NCI-H345 treated with DMSO at 0.1 percent for 48 hours (cell line): Measurements from ENCODE around the gene AQP6.

Source experiments
- DNase-seq: peaks from one replicate; lab custom pipeline; 2025; ENCODE audit not compliant: unreplicated experiment; lab: John Stamatoyannopoulos, UW

Gene AQP6

DNA sequence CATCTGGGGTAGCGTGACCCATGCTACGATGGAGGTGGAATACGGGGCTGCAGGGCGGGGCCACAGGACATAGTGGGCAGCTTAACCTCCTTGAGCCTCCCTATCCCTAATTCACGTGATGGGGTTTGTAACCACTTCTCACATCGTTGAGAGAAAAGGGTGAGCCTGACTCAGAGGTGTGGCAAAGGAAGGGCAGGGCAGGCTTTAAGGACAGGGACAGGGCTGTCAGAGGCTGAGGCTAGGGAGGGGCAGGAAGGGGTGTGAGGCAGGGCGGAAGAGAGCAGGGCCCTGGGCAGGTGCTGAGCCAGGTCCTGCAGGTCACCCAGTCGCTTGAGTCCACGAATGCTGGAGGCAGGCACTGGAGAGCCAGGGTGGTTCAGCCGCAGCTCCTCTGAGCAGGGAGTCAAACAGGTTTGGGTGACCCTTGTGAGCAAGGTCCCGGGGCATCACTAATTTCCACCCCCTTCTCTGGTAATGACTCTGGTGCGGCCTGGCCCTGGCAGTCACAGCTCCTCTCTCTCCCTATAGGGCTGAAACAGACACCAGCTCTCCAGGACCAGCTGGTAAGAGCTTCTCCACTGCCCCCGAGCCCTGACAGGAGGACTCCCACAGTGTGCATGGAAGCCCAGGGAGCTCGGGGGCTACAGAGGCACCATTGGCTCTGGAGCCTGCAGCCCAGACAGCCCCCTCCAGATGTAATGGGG lies 29.7 kb upstream of the AQP6 start:
- DNase-seq = no peak

- no peak for DNase-seq
These were observed 29.2 kb upstream of the AQP6 start for GRCh38 chr12:49943625-49943960.

GRCh38 chr12:49944046-49944445 lies 28.7 kb upstream of the AQP6 start:
- DNase-seq = no peak

DNA sequence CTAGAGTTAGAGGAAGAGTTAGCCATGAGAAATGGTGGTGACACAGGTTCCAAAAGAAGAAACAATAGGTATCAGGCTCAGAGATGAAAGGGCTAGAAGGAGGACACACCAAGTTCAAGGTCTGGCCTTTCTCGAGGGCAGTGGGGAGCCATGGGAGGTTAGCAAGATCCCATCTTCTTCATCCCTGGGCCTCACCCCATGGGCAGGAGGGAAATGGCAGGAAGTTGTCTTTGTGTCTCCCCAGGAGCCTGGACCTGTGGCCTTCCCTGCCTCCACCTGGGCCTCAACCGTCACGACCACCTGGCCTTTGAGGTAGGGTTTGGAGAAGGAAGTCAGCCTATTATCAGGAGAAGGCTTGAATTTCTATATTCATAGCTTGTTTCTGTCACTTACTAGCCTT lies 28.0 kb upstream of the AQP6 start:
- DNase-seq = no peak

- DNase-seq = no peak
These were observed 27.2 kb upstream of the AQP6 start for GRCh38 chr12:49945394-49946080.

GRCh38 chr12:49946086-49946485 lies 26.7 kb upstream of the AQP6 start:
- DNase-seq = no peak

DNA sequence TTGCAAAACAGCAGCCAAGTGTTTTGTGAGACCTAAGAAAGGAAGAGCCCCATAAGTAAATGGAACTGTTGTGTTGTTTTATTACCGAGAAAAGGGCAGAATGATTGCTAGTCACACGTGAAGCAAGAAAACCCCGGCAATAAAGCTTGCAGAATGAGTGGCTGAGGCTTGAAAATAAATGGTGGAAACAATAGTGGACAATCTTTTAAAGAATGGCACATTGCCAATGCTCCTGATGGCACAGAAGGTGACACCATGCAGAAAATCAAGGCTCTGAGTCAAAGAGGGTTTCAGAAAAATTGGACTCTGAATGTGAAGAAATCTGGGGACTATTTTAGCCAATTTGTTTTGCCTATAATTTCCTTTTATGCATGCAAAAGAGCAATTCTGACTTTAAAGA lies 26.2 kb upstream of the AQP6 start:
- DNase-seq = no peak

GRCh38 chr12:49947593-49948226 lies 25.0 kb upstream of the AQP6 start:
- DNase-seq = no peak

DNA sequence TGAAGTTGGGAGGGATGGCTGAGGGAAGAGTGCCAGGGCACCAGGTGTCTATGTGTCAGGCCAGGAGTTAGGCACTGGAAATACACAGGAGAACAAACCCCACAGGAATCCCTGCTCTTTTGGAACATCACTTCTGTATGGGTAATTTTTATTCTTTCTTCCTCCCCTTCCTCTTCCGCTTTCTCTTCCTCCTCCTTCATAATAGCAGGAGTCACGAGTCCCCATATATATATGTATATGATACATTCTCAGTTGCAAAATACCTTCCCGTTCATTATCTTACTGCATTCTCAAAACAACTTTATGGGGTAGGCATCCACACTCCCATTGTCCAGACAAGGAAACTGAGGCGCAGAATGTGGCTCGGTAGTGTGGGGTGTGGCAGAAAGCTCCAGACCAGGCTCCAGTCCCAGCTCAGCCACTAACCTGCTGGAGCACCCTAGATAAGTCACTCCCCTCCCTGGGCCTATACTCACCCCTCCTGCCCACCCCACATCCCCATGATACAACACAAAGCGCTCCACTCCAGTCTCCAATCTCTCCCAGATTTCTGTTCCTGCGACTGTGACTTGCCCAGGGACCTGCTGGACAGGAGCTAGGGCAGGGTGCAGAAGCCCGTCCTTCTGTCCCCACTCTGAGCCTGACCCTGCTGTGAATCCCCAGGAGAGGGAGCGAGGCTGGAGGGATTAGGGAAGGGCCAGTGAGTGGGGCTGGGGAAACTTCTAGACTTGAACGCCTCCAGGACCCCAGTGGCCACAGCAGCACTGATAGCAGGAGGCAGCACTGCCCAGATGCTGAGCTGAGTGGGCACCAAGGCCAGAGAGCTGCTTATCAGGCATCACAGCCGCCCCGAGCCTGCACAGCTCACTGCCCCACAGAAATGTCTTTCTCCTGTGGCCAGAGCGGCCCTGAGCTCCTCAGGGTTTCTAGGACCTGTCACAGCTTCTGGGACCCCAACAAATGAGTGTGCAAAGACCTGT lies 23.6 kb upstream of the AQP6 start:
- DNase-seq = no peak

- DNase-seq = no peak
These were observed 22.9 kb upstream of the AQP6 start for GRCh38 chr12:49949866-49950265.

- DNase-seq = no peak
These were observed 22.2 kb upstream of the AQP6 start, which contains the start of gene AQP2 for GRCh38 chr12:49950273-49951251. Gene AQP2 (plus strand): TSS chr12:49950737. CDS start chr12:49950831, 94 bp downstream.

- no peak for DNase-seq
These were observed 21.1 kb upstream of the AQP6 start for GRCh38 chr12:49951411-49952240.

GRCh38 chr12:49952391-49953055 lies 20.2 kb upstream of the AQP6 start:
- no peak for DNase-seq

DNA sequence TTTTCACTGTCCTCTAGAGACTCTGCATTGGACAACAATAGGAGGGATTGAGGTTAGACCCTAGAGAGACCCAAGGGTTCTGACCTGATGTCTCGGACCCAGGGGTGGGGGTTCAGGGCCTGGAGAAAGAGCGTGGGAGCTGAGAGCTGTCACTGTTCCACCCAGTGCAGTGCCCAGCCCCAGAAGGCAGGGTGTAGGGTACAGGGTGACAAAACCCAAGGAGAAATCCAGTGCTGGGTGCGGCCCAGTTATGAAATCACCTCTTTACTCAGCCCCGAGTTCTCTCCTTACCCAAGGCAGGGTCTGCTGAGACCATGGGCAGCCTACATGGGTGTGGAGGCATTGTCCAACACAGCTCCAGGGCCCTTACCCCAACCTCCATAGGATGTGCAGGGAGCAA lies 19.6 kb upstream of the AQP6 start:
- DNase-seq = no peak

GRCh38 chr12:49953961-49954846 lies 18.5 kb upstream of the AQP6 start:
- DNase-seq = no peak

DNA sequence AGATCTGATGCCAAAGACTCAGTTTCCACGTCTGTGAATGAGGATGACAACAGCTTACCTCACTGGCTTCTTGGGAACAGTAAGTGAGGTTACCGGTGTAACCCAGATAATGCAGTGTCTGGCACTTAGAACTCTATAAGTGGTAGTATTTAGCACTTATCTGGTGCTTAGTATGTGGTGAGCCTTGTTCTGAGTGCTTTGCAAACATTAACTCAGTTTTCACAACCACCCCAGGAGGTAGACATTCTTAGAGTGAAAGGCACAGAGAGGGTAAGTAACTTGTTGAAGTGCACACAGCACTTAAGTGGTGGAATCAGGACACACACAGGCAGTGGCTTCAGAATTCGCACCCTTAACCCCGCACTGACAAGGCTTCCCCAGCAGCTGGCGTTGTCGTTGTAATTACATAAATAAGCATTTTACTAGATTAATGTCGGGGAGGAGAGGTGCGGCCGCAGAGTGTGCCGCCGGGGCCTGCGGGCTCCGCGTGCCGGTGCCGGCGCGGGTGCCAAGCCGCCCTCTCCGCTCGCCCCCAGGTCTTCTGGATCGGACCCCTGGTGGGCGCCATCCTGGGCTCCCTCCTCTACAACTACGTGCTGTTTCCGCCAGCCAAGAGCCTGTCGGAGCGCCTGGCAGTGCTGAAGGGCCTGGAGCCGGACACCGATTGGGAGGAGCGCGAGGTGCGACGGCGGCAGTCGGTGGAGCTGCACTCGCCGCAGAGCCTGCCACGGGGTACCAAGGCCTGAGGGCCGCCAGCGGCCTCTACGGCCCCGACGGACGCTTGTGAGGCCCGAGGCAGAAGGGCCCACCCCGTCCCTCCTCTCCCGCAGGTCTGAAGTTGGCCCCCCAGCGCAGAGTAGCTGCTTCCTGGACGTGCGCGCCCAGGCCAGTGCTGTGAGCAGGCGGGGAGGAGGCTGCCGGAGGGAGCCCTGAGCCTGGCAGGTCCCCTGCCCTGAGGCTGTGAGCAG lies 17.6 kb upstream of the AQP6 start:
- no peak for DNase-seq
